GM18873 (cell line): Measurements from ENCODE around the gene RTN4.
"Not testable (repeated sequence)": the region's sequence is repeated elsewhere in the genome, so short reads cannot be mapped to it uniquely, and the experiment has no call there.

Source experiments
- ATAC-seq: cut with Tn5 transposase; IDR thresholded peaks from one replicate; pipeline ENCODE4 v1.9.1; 2021; ENCODE audit warnings: mild to moderate bottlenecking, moderate library complexity, moderate number of reproducible peaks; ENCODE audit not compliant: unreplicated experiment, low FRiP score

The RTN4 gene

DNA sequence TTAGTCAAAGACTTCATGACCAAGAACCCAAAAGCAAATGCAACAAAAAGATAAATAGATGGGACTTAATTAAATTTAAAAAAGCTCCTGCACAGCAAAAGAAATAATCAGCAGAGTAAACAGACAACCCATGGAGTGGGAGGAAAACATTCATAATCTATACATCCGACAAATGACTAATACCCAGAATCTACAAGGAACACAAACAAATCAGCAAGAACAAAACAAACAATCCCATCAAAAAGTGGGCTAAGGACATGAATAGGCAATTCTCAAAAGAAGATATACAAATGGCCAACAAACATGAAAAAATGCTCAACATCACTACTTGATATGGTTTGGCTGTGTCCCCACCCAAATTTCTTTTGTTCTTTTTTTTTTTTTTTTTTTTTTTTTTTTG, 25.8 kb upstream of the RTN4 start:
- ATAC-seq: not testable (repeated sequence)

- no peak for ATAC-seq
These were observed 23.0 kb upstream of the RTN4 start for GRCh38 chr2:55073000-55073983.

GRCh38 chr2:55063713-55064323, 13.6 kb upstream of the RTN4 start:
- ATAC-seq: no peak

DNA sequence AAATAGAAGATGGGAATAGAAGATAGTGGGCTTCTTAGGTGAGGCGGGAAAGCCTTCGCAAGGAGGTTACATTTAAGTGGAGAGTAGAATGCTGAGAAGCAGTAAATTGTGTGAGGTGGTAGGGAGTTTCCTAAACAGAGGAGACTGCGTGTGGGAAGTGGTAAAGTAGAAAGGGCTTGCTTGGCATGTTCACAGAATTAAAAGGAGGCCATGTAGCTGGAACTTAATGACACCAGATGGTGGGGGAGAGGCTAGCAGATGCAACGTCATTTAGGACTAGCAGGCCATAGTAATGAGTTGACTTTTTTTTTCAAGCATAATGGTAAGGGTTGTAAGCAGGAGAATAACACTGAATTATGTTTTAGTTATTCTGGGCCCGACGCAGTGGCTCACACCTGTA, 13.0 kb upstream of the RTN4 start:
- ATAC-seq: no peak

- no peak for ATAC-seq
These were observed 12.5 kb upstream of the RTN4 start for GRCh38 chr2:55062754-55063153.

DNA sequence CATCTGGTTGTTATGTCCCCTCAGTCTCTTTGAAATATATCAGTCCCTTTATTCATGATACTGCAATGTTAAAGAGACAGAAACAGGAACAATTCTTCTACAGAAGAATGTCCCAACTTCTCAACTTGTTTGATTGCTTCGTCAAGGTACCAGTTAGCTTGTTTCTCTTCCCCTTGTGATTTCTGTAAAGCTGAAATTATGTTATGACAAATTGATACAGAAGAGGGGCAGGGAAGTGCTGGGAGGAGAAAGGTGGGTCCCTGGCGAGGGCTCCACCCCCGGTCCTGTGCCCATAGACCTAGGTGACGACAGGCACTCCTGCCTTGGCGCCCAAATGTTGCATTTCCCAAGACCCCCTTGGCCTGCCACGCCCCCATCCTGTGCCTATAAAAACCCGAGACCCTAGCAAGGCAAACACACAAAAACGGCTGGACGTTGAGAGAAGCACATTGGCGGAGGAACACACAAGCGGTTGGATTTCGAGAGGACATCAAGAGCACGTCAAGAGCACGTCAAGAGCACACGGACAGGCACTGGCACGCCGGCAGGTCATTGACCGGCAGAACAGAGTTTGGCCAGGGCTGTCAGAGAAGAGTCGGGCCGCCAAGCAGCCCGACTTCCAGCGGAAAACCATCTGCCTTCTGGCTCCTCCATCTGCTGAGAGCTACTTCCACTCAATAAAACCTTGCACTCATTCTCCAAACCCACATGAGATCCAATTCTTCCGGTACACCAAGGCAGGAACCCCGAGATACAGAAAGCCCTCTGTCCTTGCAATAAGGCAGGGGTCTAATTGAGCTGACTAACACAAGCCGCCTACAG, 11.5 kb upstream of the RTN4 start:
- ATAC-seq: no peak

- ATAC-seq: no peak
These were observed 9.5 kb upstream of the RTN4 start for GRCh38 chr2:55059793-55060192.

GRCh38 chr2:55057474-55057873, 7.2 kb upstream of the RTN4 start:
- no peak for ATAC-seq

DNA sequence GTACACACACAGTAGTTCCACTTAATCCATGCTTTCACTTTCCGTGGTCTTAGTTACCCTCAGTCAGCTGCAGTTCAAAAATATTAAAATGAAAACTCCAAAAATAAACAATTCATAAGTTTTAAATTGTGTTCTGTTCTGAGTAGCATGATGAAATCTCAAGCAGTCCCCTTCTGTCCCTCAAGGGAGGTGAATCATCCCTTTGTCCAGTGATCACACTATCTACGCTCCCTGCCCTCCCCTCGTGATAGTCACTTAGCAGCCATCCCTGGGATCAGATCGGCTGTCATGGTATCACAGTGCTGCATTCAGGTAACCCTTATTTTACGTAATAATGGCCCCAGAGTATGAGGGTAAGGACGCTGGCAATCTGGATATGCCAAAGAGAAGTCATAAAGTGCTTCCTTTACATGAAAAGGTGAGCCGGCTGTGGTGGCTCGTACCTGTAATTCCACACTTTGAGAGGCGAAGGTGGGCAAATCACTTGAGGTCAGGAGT, 5.8 kb upstream of the RTN4 start:
- no peak for ATAC-seq

DNA sequence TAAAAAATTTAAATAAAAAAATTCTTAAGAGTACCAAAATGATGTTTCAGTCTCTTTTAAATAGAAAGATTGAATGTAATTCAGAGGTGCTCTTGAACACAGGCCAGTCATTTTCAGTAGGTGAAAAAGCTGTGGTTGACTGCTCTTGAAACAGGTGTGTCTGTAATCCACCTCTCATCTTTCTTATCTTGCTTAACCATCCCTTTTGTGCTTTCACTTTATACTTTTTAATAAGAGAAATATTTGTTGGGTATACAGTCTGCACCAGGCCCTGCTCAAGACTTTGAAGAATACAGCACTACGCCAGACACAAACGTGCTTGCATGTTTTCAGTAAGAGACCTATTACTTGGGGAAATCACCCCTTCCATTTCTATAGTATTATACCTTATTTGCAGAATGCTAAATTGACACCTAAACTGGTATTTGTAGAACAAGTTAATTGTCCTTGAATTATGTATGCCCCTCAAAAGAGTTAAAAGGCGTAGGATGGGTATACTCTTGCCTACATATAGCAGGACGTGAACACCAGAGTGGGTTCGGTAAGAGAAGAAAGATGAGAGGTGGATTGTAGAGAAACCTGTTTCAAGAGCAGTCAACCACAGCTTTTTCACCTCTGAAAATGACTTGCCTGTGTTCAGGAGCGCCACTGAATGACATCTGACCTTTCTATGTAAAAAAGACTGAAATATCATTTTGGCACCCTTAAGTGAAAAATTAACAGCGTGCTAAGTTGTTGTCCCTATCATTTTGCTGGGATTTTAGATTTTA, 4.0 kb upstream of the RTN4 start:
- ATAC-seq: no peak

GRCh38 chr2:55053225-55053624, 3.0 kb upstream of the RTN4 start:
- ATAC-seq: not testable (repeated sequence)

DNA sequence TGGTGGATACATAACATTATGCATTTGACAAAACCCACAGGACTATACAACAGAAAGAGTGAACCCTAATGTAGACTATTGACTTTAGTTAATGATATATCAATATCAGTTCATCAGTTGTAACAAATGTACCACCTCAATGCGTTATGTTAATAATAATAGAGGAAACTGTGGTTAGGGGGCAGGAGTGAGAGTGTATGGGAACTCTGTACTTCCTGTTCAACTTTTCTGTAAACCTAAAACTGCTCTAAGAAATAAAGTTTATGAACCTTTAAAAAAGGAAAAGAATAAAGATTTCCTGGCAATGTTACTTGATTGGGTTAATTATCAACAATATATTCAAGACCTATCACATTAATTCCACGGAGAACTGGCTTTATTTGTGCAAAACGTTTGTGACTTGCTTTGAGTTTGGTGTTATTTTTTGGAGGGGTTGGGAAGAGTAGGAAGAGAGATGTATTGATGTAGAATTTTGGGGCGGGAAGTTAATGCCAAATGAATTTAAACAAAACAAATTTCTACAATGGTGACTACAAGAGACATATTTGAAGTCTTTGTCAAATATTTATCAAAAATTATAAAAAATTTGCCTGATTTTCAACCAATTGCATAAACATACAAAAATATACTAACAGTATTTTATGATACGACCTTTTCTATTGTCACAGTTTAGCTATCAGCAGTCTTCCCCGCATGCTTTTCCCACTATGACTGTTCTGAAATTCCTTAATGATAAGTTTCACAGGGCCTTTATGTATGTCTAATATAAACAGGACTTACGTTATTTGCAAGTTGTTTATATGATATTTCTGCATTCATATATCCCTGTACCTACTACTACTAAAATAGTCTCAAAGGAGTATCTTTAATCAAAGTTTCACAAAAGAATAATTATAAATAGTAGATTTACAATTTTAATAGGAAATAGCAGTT, 2.1 kb upstream of the RTN4 start:
- no peak for ATAC-seq

- ATAC-seq: no peak
These were observed 995 bp upstream of the RTN4 start for GRCh38 chr2:55051026-55051866.

- ATAC-seq: no peak
These were observed 491 bp downstream of the RTN4 start for GRCh38 chr2:55049821-55050099.

DNA sequence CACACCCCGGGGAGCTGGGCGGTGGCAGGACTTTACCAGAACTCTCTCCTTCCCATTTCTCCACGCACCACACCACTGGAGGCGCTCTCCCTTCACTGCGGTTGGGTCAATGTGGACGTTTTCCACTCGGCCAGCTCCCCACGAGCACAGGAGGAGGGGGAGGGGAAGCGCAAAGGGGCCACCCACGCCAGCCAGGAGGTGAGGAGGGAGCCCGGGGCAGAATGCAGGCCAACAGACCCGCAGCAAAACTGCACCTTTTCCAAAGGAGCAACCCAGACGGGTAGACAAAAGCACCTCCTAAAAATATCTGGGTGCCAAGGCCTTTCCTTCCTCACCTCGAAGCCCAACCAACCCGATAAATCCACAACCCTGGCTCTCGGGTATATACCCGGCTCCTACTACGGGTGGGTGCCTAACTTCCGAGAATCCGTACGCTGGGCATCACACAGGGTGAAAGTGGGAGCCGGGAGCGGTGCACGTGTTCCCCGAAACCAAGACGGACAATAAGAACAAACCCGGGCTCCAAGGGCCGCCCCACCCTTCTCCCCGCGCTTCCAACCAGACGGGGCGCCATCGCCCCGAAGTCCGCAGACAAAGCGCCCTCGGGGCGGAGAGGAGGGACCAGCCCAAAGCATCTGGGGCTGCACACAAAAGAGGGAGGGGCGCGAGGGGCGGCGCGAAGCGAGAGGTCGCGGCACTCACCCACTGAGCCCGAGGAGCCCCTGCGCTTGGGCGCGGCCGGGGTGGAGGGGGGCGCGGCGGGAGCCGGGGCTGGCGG, 1.0 kb downstream of the RTN4 start:
- ATAC-seq: no peak

GRCh38 chr2:55048508-55049042, 1.7 kb downstream of the RTN4 start:
- ATAC-seq: no peak

DNA sequence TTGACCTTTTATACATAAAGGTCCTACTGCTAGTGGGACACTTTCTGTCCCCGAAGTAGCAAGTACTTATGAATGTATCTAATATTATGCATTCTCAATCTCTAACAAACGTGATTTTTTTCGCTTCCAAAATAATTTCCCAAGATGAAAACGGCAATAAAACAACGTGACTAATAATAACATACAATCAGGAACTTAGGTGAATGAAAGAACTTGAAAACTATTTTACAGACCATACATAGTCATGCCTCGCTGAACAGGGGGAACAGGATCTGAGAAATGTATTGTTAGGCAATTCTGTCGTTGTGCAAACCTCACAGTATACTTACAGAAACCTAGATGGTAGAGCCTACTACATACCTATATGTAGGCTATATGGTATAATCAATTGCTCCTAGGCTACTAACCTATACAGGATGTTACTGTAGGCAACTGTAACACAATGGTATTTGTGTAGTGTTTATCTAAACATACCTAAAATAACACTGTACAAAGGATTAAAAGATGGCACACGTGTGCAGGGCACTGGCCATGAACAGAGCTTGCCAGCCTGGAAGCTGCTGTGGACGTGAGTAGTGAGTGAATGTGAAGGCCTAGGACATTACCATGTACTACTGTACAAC, 2.5 kb downstream of the RTN4 start:
- ATAC-seq: no peak
